ENCODE data around the gene NAB2.
"Not testable (repeated sequence)": the region's sequence is repeated elsewhere in the genome, so short reads cannot be mapped to it uniquely, and the experiment has no call there.

The NAB2 gene

DNA sequence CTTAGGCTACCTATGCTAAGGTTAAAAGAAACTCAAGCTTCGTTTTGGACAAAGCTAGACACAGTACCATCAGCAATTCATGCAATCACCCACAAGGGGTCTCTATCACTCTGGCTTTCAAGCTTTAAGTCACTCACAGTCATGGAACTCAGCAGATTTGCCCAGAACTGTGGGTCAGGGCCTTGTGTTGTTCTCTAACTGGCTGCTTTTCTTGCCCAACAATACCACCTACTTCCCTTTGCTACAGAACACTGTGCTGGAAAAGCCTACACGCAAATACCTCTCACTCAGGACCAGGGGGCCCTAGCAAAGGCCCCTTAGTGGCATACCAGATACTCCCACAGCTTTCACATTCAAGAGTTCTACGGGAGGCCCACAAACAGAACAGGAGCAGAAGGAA lies 19.4 kb upstream of the NAB2 start:
- DNase-seq (ENCODE audit: low read depth), result peak; percentile 69

DNA sequence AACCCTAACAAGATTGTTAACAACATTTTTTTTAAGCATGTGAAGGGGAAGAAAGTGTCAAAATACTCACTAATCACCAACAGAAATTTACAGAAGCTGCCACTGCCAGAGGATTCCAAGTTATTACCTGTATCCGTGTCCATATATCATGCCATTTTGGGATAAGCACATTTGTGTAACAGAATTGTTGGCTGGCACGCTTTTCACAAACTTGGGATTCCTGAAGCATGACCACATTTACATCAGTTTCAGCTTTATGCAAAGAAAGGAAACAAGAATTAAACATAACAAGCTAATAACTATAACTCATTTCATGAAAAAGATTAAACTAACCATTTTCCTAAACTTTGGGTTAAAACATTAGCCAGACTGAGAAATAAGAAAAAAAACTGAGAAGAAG lies 16.3 kb upstream of the NAB2 start:
- DNase-seq (ENCODE audit: low read depth), result no peak

DNA sequence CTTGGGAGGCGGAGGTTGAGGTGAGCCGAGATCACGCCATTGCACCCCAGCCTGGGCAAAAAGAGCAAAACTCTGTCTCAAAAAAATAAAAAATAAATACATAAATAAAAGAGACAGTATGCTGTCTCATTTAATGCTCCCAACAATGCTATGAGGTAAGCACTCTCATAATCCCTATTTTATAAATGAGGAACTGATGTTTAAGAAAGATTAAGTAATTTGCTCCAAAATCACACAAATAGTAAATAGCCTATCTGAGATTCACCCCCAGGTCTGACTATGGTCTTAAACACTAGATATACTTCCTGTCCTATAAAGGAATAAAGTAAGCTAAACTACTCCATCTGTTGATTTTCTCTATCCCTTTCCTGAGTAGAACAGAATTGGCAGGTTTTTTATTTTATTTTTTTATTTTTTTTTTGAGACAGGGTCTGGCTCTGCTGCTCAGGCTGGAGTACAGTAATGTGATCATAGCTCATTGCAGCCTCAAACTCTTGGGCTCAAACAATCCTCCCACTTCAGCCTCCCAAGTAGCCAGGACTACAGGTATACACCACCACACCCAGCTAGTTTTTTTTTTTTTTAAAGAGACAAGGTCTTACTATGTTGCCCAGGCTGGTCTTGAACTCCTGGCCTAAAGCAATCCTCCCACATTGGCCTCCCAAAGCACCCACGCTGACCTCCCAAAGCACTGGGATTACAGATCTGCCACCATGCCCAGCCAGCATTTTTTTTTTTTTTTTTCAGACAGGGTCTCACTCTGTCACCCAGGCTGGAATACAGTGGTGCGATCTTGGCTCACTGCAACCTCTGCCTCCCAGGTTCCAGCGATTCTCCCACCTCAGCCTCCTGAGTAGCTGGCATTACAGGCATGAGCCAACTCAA lies 15.1 kb upstream of the NAB2 start:
- not testable (repeated sequence) for DNase-seq (ENCODE audit: low read depth)

DNA sequence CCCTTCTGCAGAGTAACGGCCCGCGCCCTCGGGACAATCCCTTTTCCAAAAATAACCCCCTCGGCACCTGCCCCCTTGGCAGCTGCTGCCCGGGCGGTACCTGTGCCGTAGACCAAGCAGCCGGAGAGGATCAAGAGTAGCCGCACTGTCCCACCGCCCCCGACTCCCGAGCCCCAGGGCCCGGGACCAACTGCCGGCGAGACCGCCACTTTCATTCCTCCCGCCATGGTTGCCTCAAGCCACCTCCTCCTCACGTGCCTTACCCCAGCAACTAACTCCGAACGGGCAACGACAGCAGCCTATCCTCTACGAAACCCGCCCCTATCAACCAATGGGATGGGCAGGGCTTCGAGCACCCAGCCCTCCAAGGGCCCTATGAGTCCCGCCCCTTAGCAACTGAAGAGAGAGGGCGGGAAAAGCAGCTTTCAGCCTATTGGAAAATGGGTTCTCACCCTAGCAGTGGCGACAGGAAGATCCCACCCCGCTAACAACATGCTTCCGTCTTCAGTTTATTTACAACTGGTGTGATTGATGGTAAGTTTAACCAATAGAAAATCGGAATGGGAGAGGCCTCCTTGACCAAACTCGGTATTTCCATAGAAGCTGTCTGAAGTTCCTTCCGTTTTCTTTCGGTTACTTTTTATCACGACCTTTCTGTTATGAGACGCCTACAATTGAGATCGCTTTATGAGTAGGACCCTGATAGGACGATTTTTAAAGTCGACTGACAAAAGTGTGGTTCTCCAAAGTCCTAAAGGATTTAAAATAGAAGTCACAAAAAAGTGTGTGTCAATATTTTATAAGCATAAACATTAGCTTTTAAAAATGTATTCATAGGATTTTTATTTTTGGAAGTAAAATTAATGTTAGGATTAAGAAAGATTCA lies 10.2 kb upstream of the NAB2 start, which contains the start of gene NEMP1:
Gene NEMP1, minus strand, starts transcription at position 273 of the 886 bp plus-strand sequence. Its CDS starts 46 bp downstream, at position 227.
- peak; percentile 100 for DNase-seq (ENCODE audit: low read depth)

DNA sequence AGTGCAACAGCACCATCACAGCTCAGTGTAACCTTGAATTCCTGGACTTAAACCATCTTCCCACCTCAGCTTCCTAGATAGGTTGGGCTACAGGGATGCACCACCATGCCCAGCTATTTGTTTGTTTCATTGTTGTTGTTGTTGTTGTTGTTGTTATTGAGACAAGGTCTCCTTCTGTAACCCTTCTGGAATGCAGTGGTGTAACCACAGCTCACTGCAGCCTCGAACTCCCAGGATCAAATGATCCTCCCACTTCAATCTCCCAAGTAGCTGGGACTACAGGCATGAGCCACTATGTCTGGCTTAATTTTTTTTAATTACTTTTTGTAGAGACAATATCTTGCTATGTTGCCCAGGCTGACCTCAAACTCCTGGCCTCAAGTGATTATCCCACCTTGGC lies 9.1 kb upstream of the NAB2 start:
- DNase-seq (ENCODE audit: low read depth), result no peak

DNA sequence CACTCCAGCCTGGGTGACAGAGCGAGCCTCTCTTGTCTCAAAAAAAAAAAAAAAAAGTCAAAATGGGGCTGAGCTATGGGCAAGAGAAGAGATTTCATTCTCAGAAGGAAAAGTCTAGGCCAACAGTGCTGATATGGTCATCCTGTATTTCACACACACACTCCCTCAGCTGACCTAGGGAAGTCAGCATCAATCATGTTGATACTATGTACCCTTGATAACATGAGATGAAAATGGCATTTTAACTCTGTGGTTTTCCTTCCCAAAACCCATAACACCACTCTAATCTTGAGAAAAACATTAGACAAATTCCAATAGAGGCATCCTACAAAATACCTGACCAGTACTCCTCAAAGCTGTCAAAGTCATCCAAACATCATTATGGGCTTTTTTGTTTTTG lies 8.1 kb upstream of the NAB2 start:
- no peak for DNase-seq (ENCODE audit: low read depth)

DNA sequence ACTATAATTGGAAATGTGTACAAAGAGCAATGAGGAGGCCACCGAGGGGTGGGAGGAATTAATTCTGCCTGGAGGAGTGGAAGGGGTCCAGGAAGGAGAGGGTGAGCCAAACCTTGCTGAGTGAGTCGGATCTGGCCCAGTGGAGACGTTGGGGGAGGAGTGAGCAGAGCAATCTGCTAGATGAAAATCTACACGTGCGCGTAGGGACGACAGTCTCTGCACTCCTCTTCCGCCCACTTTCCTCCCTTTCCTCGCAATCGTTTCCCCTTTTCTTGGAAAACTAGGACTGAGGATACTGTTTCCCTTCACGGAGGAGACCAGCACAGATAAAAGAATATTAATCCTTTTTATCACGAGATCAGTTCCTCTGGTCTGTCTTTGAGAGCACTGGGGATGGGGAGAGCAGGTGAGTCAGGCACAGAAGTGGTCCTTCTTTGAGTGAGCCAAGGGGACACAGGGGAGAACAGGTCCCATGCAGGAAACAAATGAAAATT lies 2.9 kb upstream of the NAB2 start:
- no peak for DNase-seq (ENCODE audit: low read depth)

DNA sequence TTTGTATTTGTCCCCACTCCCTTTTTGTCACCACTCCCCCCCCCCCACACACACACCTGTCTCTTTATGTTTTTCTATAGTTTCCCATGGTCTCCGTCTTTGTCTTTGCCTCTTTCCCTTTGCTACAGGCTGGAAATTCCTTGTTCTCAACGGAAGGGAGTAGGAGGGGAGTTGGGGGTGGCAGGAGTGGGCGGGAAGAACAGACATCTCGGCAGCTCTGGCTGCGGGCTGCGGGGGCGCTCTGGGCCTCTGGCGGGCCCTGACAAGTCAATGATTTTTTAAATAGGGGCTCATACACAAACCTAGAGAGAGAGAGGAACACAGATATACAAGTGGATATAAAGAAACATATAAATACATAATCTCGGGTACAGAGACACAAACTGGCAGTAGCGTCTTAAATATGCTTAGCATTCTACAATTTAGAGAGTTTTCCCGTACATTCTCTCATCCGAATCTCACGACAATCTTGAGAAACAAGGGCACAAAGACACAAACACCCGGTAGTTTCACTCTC lies 2.4 kb upstream of the NAB2 start:
- no peak for DNase-seq (ENCODE audit: low read depth)

DNA sequence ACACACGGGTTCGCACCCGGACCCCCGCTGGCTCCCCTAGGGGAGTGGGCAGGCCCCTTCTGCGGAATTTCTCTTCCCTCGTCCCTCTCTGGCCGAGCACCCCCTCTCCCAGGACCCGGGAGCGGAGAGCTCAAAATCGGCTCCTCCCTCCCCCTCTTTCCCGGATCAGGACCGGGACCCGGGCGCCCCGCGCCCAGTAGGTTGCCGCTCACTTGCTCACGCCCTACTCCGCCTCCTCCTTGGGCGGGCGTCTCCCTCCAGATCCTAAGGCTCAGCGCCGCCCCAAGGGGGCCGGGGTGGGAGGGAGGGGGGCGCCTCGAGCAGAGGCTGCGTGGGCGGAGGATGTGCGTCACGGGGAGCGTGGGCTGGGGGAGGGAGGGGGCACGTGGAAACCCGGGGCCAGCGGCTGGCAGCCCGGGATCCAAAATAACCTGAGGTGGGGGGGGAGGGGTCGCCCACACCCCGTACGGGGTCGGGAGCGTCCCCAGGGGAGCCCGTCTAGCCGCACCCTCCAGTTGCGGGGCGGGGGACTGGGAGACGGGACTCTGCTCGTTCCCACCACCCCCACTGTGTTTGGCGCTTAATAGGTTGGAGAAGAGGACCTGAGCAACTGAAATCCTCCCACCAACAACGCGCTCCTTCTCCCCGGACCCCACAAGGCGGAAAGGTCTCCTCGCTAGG lies 1.8 kb upstream of the NAB2 start:
- DNase-seq (ENCODE audit: low read depth), result peak; percentile 73

DNA sequence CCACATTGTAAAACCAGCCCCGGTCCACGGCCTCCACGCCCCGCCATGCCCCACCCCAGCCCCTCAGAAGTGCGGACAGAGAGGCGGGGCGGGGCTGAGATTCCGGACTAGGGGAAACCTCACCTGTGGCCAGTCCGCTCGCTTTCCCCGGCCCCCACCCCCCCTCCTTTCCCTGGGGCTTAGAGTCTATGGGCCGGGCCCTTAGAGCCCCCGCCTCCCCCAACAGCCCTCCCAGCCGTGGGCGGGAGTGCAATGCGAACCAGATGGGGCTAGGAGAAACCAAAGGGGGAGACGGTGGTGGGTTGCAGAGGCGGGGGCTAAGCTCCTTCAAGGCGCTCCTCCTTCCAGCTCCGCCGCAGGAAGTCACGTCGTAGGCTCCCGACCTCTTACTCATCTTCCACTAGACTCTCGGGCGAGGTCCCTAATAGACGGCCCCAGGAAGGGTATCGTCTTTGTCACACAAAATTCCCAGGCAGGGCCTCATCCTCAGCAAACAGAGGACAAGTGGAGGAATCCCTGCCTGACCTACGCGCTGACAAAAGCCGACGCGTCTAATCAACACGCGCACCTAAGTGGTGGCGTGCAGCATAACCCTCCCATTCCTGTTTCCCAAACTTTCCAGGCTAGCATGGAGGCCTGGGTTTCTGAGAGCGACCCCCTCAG lies 1.1 kb upstream of the NAB2 start:
- peak; percentile 85 for DNase-seq (ENCODE audit: low read depth)

DNA sequence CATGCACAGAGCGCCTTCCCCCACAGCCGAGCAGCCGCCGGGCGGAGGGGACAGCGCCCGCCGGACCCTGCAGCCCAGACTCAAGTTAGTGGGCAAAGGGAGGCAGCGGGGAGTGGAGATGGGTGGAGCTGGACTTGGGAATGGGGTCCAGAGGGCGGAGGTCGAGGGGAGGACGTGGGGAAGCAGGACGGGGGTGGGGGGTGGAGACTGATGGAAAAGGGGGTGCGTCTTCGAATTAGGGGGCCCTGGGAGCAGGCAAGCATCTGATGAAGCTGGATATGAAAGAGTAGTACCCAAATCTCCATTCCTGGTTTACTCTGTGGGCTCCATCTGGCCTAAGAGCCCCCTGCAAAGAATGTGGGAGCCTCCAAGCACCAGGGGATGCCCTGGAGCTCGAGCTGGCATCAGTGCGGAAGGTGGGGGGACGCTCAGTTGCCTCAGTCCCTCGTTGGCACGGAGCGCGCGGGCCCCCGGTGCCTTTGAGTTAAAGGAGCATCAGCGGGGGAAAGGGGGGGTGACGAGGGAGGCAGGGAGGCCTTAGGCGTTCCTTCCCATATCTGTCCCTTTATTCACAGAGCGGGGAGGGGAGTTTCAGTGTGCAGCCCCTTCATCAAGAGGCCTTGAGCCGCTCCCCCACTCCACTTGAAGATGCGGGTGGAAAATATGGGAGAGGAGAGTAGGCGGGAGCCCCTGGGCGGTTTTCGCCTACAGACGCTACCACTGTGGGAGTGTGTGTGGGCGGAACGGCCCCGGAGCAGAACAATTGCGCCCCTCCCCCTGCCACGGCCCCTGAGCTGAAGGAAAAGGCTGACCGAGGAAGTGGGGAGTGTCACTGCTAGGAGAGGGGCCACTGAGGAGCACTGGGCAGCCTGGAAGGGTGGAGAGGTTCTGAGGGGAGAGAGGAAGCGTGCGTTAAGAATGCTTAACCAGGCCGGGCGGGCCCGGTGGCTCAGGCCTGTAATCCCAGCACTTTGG lies 644 bp downstream of the NAB2 start:
- DNase-seq (ENCODE audit: low read depth), result no peak

DNA sequence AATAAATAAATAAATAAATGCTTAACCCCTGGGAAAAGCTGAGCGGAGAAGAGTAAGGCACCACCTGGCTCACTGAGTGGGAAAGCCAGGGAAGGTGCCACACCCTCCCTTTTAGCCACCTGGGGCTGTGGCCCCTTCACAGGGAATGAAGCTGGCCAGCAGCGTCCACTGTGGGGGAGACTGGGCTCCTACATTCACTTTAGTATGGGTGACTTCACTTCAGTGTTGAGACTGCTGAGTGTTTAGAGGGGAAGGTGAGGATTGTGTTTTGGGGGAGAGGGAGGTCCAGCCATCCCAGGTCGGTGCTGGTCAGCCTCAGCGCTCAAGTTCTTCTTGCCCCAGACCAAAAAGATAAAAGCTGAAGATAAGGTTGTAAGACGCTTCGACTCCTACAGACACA lies 1.6 kb downstream of the NAB2 start:
- DNase-seq (ENCODE audit: low read depth), result no peak

DNA sequence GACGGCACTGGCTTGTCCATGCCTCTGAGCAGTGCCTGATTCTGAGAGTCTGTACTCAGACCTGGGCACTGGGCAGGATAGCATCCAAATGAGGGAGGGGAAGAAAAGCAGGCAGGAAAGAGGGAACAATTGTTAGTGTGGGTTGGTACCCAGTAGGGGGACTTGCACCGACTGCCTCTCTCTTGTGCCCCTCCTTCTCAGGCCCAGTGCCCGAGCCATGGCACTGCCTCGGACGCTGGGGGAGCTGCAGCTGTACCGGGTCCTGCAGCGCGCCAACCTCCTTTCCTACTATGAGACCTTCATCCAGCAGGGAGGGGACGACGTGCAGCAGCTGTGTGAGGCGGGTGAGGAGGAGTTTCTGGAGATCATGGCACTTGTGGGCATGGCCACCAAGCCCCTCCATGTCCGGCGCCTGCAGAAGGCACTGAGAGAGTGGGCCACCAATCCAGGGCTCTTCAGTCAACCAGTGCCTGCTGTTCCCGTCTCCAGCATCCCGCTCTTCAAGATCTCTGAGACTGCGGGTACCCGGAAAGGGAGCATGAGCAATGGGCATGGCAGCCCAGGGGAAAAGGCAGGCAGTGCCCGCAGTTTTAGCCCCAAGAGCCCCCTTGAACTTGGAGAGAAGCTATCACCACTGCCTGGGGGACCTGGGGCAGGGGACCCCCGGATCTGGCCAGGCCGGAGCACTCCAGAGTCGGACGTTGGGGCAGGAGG lies 2.2 kb downstream of the NAB2 start:
- DNase-seq (ENCODE audit: low read depth), result no peak

DNA sequence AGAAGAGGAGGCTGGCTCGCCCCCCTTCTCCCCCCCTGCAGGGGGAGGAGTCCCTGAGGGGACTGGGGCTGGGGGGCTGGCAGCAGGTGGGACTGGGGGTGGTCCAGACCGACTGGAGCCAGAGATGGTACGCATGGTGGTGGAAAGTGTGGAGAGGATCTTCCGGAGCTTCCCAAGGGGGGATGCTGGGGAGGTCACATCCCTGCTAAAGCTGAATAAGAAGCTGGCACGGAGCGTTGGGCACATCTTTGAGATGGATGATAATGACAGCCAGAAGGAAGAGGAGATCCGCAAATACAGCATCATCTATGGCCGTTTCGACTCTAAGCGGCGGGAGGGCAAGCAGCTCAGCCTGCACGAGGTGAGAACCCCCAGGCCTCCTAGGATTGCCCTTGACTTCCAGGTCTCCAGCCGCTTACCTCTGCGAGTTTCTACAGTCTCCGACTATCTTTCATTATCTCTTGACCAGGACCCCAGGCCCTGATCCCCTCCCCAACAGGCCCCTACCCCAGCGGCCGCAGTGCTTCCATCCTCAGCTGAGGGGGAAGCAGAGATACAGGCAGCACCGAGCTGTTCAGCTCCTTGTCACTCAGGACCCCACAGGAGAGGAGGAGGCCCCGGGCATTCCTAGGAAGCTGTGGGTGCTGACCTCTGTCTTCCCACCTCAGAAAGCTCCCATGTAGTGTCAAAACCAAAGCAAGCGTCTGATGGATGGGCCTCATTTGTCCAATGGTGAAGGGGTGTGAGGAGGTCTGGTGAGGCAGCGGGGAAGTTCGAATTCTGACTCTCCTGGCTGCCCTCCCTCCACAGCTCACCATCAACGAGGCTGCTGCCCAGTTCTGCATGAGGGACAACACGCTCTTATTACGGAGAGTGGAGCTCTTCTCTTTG lies 3.0 kb downstream of the NAB2 start:
- DNase-seq (ENCODE audit: low read depth), result no peak

DNA sequence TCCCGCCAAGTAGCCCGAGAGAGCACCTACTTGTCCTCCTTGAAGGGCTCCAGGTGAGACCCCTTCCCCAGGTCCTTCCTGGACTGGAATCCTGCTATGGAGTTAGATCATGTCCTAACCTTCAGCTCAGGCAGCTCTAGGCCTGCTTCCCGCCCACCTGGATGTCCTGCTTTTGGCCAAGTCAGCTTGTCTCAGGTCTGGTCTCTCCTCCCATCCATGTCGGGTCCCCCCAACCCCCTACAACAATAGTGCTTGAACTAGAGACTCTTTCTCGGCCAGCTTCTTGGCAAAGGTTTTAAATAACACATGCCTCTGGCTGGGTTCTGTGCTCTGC lies 3.6 kb downstream of the NAB2 start:
- DNase-seq (ENCODE audit: low read depth), result no peak

DNA sequence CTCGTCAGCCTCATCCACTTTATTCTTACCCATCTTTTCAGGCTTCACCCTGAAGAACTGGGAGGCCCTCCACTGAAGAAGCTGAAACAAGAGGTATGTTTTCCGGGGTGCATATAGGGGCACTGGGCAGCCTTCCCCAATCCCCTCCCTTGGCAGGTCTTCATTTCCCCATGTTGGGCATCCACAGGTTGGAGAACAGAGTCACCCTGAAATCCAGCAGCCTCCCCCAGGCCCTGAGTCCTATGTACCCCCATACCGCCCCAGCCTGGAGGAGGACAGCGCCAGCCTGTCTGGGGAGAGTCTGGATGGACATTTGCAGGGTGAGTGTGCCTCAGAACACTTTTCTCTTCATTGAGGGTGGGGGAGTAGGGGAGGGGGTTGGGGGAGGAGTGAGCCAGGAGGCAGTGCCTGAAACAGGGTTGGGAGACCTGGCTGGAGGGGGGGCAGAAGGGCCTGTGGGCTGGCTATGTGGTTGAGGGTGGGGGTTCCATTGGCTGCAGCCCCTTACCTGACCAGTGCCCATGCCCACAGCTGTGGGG lies 4.0 kb downstream of the NAB2 start:
- DNase-seq (ENCODE audit: low read depth), result no peak

DNA sequence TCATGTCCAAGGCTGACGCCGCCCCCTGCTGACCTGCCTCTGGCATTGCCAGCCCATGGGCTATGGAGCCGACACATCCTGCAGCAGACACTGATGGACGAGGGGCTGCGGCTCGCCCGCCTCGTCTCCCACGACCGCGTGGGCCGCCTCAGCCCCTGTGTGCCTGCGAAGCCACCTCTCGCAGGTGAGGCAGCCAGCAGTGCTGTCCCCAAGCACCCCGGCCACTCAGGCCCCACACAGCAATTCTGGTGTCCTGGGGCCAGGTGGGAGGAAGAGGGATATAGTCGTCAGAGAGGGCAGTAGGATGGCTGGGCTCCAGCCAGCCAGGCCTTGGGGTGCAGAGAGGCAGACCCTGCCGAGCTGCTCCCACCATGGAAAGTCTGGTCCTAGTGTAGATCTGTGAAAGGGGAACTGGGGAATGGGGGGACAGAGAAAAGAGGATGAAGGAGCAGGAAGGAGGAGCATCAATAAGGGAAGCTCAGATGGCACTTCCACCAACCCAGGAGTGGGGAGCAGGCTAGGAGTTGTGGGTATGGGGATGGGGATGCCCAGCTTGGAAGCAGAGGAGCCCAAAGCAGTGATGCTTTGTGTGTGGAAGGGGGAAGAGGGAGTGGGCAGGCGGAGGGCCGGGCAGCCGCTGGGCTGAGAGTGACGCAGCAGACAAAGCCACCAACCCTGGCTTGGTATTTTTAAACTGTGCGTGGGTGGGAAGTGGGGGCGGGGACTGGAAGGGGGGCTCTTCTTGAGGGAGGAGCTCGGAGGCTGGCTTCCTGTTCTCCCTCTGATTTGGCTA lies 4.7 kb downstream of the NAB2 start:
- peak; percentile 46 for DNase-seq (ENCODE audit: low read depth)
